Measurements from ENCODE around the gene MAST4.

DNA sequence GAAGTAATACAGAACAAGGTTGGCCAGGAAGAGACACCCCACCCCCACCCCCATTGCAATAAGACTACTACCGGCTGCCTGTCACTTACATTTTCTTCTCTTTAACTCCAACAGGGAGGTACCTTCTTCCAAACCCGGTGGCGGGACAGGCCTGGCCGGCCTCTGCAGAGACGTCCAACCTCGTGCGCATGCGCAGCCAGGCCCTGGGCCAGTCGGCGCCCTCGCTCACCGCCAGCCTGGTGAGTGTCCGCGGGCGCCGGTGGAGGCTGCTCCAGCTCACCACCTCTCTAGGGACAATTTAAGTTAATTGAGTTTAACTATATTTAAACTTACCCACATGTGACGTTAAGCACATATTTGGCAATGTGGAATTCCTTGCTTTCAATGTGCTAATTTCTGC lies 192.4 kb downstream of the MAST4 start:
- TF ChIP-seq CTCF (IDR thresholded peaks at IDR 0.05; ENCODE audit: insufficient read depth, low read depth, low read length): no peak
- no peak for TF ChIP-seq EZH2 (IDR thresholded peaks at IDR 0.05; ENCODE audit: insufficient read depth, low read length)
